Left ventricle myocardium inferior (tissue), 1 donor: ENCODE data around the gene PAQR8. TPM values are rescaled to one million over a fixed set of nuclear protein-coding genes. Genes with fewer than 3 reads are reported as not detected.
"Not testable (repeated sequence)": the region's sequence is repeated elsewhere in the genome, so short reads cannot be mapped to it uniquely, and the experiment has no call there.

Source experiments
- DNase-seq: peaks from one replicate; pipeline ENCODE4 v3.0.0-alpha.2; 2020
- H3K27ac ChIP-seq: fragments of 200-600 bp; replicated peaks from 2 replicates; pipeline ENCODE4 v1.8.0; 2021
- H3K27me3 ChIP-seq: fragments of 200-600 bp; 2 replicates; pipeline ENCODE4 v1.8.0; 2021; ENCODE audit warnings: low read depth
- H3K36me3 ChIP-seq: fragments of 200-600 bp; 2 replicates; pipeline ENCODE4 v1.8.0; 2021
- H3K4me1 ChIP-seq: fragments of 200-600 bp; 2 replicates; pipeline ENCODE4 v1.8.0; 2021
- H3K4me3 ChIP-seq: fragments of 200-600 bp; 2 replicates; pipeline ENCODE4 v1.8.0; 2021; ENCODE audit warnings: mild to moderate bottlenecking, moderate library complexity
- H3K9me3 ChIP-seq: fragments of 200-600 bp; replicated peaks from 2 replicates; pipeline ENCODE4 v1.8.0; 2021
- intact Hi-C: fragments of 100-400 bp; cut with micrococcal nuclease; formaldehyde crosslinking; loops from one replicate; pipeline ENCODE4 v1.11.0; 2022
- total RNA-seq: library from RNA; stranded (reverse); fragmentation: NEBNext Ultra II Directional; extraction: Animal tissue kit (Norgen Biotek cat#: 25700); gene quantifications from one replicate; pipeline ENCODE4 v1.2.1, GENCODE V29; 2021
- TF ChIP-seq, protein P1 (sequence below): fragments of 200-600 bp; IDR thresholded peaks from 2 replicates; pipeline ENCODE4 v1.8.0; 2021; ENCODE audit warnings: antibody characterized with exemption, mild to moderate bottlenecking, borderline replicate concordance
- donor health status: DM: no; HTN: yes; CAD: no; lungs with severe emphysema.

The PAQR8 gene
- total RNA-seq, 1 donor from 2014 or later = 2.0 TPM

DNA sequence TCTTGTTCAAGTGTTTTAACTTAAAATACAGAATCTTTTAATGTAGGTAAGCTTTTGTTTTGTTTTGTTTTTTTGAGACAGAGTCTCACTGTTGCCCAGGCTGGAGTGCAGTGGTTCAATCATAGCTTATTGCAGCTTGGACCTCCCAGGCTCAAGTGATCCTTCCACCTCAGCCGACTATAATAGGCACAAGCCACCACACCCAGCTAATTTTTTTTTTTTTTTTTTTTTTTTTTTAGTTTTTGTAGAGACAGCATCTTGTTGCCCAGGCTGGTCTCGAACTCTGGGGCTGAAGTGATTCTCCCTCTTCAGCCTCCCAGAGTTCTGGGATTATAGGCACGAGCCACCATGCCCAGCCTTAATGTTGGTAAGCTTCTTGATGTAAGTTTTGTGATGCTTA lies 61.5 kb downstream of the PAQR8 start:
- no peak overlapping the region for H3K4me3 ChIP-seq
- no peaks in the 10 kb centered on the region for H3K27me3 ChIP-seq
- peak overlapping the region; percentile 67 for H3K27ac ChIP-seq
- DNase-seq = no peak
- TF ChIP-seq, protein P1, sequence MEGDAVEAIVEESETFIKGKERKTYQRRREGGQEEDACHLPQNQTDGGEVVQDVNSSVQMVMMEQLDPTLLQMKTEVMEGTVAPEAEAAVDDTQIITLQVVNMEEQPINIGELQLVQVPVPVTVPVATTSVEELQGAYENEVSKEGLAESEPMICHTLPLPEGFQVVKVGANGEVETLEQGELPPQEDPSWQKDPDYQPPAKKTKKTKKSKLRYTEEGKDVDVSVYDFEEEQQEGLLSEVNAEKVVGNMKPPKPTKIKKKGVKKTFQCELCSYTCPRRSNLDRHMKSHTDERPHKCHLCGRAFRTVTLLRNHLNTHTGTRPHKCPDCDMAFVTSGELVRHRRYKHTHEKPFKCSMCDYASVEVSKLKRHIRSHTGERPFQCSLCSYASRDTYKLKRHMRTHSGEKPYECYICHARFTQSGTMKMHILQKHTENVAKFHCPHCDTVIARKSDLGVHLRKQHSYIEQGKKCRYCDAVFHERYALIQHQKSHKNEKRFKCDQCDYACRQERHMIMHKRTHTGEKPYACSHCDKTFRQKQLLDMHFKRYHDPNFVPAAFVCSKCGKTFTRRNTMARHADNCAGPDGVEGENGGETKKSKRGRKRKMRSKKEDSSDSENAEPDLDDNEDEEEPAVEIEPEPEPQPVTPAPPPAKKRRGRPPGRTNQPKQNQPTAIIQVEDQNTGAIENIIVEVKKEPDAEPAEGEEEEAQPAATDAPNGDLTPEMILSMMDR = no peak
- H3K9me3 ChIP-seq = no peaks in the 10 kb centered on the region
- H3K4me1 ChIP-seq = peaks cover 34% of the 10 kb centered on the region
- intact Hi-C loops = no loop called here
- no peaks in the 10 kb centered on the region for H3K36me3 ChIP-seq

DNA sequence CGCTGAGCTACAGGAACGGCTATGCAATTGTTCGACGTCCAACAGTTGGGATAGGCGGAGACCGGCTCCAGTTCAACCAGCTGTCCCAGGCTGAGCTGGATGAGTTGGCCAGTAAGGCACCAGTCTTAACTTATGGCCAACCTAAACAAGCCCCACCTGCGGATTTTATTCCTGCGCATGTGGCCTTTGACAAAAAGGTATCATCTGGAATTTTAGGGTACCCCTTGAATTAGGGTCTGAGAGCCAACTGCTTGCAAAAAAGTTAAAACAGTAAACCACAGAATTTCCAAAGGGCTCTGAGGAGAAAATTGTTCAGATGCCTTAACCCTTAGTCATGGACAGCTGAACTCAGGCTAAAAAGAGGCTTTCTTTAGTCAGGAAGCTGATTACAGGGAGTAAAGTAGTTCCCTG lies 62.0 kb downstream of the PAQR8 start:
- intact Hi-C loops = no loop called here
- Histone ChIP-seq H3K4me1 (peaks cover 29% of the 10 kb centered on the region), H3K9me3 (no peaks in the 10 kb centered on the region), H3K36me3 (no peaks in the 10 kb centered on the region), H3K27me3 (no peaks in the 10 kb centered on the region), H3K27ac (peak overlapping the region; percentile 67), H3K4me3 (no peak overlapping the region)
- no peak for DNase-seq
- TF ChIP-seq, protein P1 = no peak

DNA sequence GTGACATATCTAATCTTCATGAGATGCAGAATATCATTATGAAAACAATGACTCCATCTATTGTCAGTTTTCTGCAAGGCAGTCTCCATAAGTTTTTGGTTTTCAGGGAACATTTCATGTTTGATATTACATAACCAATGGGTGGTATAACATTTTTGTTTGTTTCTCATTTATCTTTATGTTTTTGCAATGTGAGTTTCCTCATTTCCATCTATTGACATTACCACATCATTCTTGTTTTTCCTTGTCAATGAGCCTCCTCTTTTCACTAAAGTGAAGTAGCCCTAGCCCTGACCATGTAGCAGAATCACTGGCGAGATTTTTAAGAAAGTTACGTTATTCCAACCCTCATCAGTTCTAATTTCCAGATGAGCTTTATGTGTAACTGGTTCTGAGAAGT lies 62.6 kb downstream of the PAQR8 start:
- intact Hi-C loops = no loop called here
- peak overlapping the region; percentile 67 for H3K27ac ChIP-seq

DNA sequence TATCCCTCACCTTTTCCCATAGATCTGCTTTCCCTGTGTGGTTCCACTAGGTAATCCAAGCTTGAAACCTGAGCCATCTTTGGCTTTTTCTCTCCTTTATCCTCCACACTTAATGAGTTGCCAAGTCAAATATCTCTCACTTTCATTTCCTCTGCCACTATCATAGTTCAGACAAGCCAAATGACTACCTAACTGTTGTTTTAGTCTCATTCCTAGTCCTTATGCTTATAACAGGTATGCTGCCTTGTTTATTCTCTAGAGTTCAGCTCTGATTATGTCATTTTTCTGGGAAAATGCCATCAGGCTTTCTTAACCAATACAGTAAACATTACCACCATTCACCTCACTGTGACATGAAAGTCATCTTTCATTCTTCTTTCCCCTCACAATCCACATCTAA lies 64.7 kb downstream of the PAQR8 start:
- Histone ChIP-seq H3K9me3 (no peaks in the 10 kb centered on the region), H3K27ac (no peak overlapping the region), H3K4me3 (no peak overlapping the region), H3K36me3 (peaks cover 10% of the 10 kb centered on the region), H3K27me3 (no peaks in the 10 kb centered on the region), H3K4me1 (peaks cover 8% of the 10 kb centered on the region)
- TF ChIP-seq, protein P1 = no peak
- intact Hi-C loops = no loop called here
- no peak for DNase-seq

More for the DNA sequence above, 62.6 kb downstream of the PAQR8 start:
- Histone ChIP-seq H3K36me3 (peaks cover 3% of the 10 kb centered on the region), H3K27me3 (no peaks in the 10 kb centered on the region), H3K9me3 (no peaks in the 10 kb centered on the region), H3K4me1 (peaks cover 24% of the 10 kb centered on the region), H3K4me3 (no peak overlapping the region)
- DNase-seq = no peak
- TF ChIP-seq, protein P1 = no peak

DNA sequence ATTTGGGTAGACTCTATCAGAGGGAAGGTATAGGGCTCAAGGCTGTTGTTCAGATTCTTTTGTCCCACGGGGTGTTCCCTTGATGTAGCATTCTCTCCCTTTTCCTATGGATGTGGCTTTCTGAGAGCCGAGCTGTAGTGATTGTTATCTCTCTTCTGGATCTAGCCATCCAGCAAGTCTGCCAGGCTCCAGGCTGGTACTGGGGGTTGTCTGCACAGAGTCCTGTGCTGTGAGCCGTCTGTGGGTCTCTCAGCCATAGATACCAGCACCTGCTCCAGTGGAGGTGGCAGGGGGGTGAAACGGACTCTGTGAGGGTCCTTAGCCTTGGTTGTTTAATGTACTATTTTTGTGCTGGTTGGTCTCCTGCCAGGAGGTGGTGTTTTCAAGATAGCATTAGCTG lies 71.3 kb downstream of the PAQR8 start:
- H3K4me1 ChIP-seq, H3K27me3 ChIP-seq, DNase-seq, H3K27ac ChIP-seq, H3K4me3 ChIP-seq, H3K9me3 ChIP-seq, intact Hi-C loops: not testable (repeated sequence)
- peaks cover 19% of the 10 kb centered on the region for H3K36me3 ChIP-seq

DNA sequence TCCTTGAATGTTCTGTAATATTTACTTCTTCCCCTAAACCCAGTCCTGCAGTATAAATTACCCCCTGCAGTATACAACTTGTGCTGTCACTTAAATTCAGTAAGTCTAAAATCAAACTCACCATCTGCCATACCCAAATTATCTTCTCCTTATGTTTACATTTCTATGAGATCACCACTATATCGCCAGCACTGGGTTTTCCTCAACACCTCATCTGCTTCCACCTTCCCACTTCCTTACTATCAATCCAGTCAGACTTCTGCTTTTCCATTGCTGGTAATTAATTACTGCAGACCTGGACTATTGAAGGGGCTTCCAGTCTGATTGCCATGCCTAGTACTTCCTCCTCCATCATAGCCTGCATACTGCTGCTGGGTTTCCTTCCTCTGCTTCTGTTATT lies 73.4 kb downstream of the PAQR8 start:
- peaks cover 26% of the 10 kb centered on the region for H3K36me3 ChIP-seq
- H3K4me1 ChIP-seq = no peaks in the 10 kb centered on the region
- no peak overlapping the region for H3K4me3 ChIP-seq
- no peak for DNase-seq
- H3K27me3 ChIP-seq = no peaks in the 10 kb centered on the region
- TF ChIP-seq, protein P1 = no peak
- H3K27ac ChIP-seq = no peak overlapping the region
- intact Hi-C loops = no loop called here
- H3K9me3 ChIP-seq = no peaks in the 10 kb centered on the region
